ENCODE data around the gene LRRC10B. TPM values are rescaled to one million over a fixed set of nuclear protein-coding genes. Genes with fewer than 3 reads are reported as not detected.

Gene LRRC10B
- total RNA-seq, 1 experiment from 2014 or later: 0.39 TPM

DNA sequence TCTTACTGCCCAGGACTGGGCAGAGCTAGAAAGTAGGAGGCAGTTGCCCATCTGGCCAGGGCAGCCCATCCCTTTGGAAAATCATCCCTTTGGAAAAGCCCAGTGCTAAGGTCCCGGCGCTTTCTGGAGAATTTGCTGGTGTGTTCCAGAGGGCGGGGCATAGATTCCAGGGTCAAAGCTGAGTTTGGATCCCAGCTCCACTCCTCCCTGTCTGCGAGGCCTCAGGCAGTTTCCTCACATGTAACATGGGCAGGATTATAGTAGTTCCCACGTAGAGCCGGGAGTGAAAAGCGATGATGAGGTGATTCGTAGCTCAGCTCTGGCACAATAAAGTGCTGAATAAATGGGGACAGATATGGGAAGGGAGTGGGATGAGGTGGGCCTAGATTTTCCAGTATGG lies 31.4 kb upstream of the LRRC10B start:
- Histone ChIP-seq H3K23ac (ENCODE audit: insufficient read length, low read depth, low read length) (no peak overlapping the region), H3K14ac (ENCODE audit: insufficient read depth, low read length) (no peak overlapping the region), H3K9ac (ENCODE audit: extremely low read depth, insufficient read length, low read length) (no peak overlapping the region), H2BK5ac (ENCODE audit: insufficient read length, low read length) (no peak overlapping the region), H2AFZ (ENCODE audit: low read length) (no peak overlapping the region), H3K4me2 (ENCODE audit: insufficient read depth, insufficient read length, low read length) (no peak overlapping the region), H4K5ac (ENCODE audit: insufficient read length, low read depth, low read length) (no peak overlapping the region), H2BK12ac (ENCODE audit: insufficient read length, low read depth, low read length) (no peak overlapping the region), H3T11ph (ENCODE audit: low read length) (no peak overlapping the region), H3K27ac (ENCODE audit: insufficient read length, low read depth, low read length) (no peak overlapping the region), H3K79me1 (ENCODE audit: insufficient read depth, low read depth, low read length, poor library complexity, severe bottlenecking) (no peaks in the 10 kb centered on the region), H2BK15ac (ENCODE audit: low read depth, low read length) (no peak overlapping the region), H2AK5ac (ENCODE audit: insufficient read length, low read length) (no peak overlapping the region), H2BK20ac (ENCODE audit: low read depth, low read length, poor library complexity, severe bottlenecking) (no peak overlapping the region), H3K56ac (ENCODE audit: insufficient read length, low read depth, low read length) (no peak overlapping the region), H3K79me2 (ENCODE audit: insufficient read depth, low read length) (no peaks in the 10 kb centered on the region), H4K91ac (ENCODE audit: insufficient read length, low read depth, low read length) (no peak overlapping the region), H3K27me3 (ENCODE audit: insufficient read depth, low read length) (no peaks in the 10 kb centered on the region), H3K4ac (ENCODE audit: low read depth, low read length) (no peak overlapping the region), H3K23me2 (ENCODE audit: insufficient read length, low read depth, low read length, poor library complexity, severe bottlenecking) (no peaks in the 10 kb centered on the region), H3K9me3 (ENCODE audit: control insufficient read depth, low read depth, low read length) (no peaks in the 10 kb centered on the region), H4K20me1 (ENCODE audit: control insufficient read depth, insufficient read depth, insufficient read length) (no peaks in the 10 kb centered on the region), H3K4me1 (ENCODE audit: insufficient read depth, low read length) (no peaks in the 10 kb centered on the region), H3K18ac (ENCODE audit: insufficient read length, low read depth, low read length) (no peak overlapping the region), H4K8ac (replicated peaks; ENCODE audit: insufficient read length, low read depth, low read length) (no peak overlapping the region), H2BK120ac (ENCODE audit: low read depth, low read length, poor library complexity, severe bottlenecking) (no peak overlapping the region)
- H3K9me3 Mint-ChIP-seq: no peaks in the 10 kb centered on the region
- peaks cover 0 to 5% (median 2%) of the 10 kb centered on the region in 3 experiments; a peak in 3 of 7 replicates for H3K36me3 Mint-ChIP-seq (ENCODE audit: insufficient read depth in 1 of 3, low read depth in 3 of 3)
- WGBS (ENCODE audit: extremely low coverage, insufficient read length, low lambda C conversion rate): no CpG with 5 or more reads among the region's 8 CpGs
- no peak for TF ChIP-seq CTCF (conservative IDR thresholded peaks at IDR 0.05)
- DNase-seq: no peak
- H3K4me3 Mint-ChIP-seq: no peak overlapping the region
- peaks cover 2% of the 10 kb centered on the region for H3K27me3 Mint-ChIP-seq (ENCODE audit: low read depth)
- H3K4me1 Mint-ChIP-seq: peaks cover 17 to 27% of the 10 kb centered on the region in 2 experiments
- no peak overlapping the region for H3K27ac Mint-ChIP-seq
